HG03469 (cell line): ENCODE results near the gene PAX6.

Source experiments
- ATAC-seq: cut with Tn5 transposase; IDR thresholded peaks from one replicate; pipeline ENCODE4 v1.9.1; 2021; ENCODE audit warnings: mild to moderate bottlenecking, moderate library complexity, moderate number of reproducible peaks; ENCODE audit not compliant: unreplicated experiment

Gene PAX6

GRCh38 chr11:31822927-31823643 lies 12.0 kb upstream of the PAX6 start:
- no peak for ATAC-seq

- ATAC-seq = no peak
Observed at GRCh38 chr11:31822175-31822926, 11.2 kb upstream of the PAX6 start.

- no peak for ATAC-seq
Observed at GRCh38 chr11:31821766-31822165, 10.6 kb upstream of the PAX6 start.

- ATAC-seq = no peak
Observed at GRCh38 chr11:31821235-31821764, 10.2 kb upstream of the PAX6 start.

GRCh38 chr11:31820438-31820818 lies 9.3 kb upstream of the PAX6 start:
- ATAC-seq = no peak

- no peak for ATAC-seq
Observed at GRCh38 chr11:31819621-31820437, 8.7 kb upstream of the PAX6 start.

- no peak for ATAC-seq
Observed at GRCh38 chr11:31818874-31819331, 7.8 kb upstream of the PAX6 start.

GRCh38 chr11:31818425-31818755 lies 7.3 kb upstream of the PAX6 start:
- ATAC-seq = no peak

- no peak for ATAC-seq
Observed at GRCh38 chr11:31817621-31818424, 6.7 kb upstream of the PAX6 start.

- no peak for ATAC-seq
Observed at GRCh38 chr11:31817054-31817620, 6.0 kb upstream of the PAX6 start.

GRCh38 chr11:31816468-31817053 lies 5.4 kb upstream of the PAX6 start:
- no peak for ATAC-seq

GRCh38 chr11:31815711-31816467 lies 4.8 kb upstream of the PAX6 start:
- ATAC-seq = no peak

- no peak for ATAC-seq
Observed at GRCh38 chr11:31814176-31814868, 3.2 kb upstream of the PAX6 start.

GRCh38 chr11:31813391-31814175 lies 2.5 kb upstream of the PAX6 start:
- ATAC-seq = no peak

GRCh38 chr11:31812383-31813381 lies 1.6 kb upstream of the PAX6 start:
- ATAC-seq = no peak
